ENCODE measurements around the gene SAPCD2.

- no peak for TF ChIP-seq RXRA (IDR thresholded peaks at IDR 0.05; ENCODE audit: insufficient read depth, low read depth, low read length)
- TF ChIP-seq POLR2AphosphoS5 (IDR thresholded peaks at IDR 0.05; ENCODE audit: low read depth, low read length): no peak
- no peak for TF ChIP-seq EP300 (IDR thresholded peaks at IDR 0.05; ENCODE audit: borderline replicate concordance in 1 of 2, low read depth in 2 of 2, low read length in 2 of 2)
- no peak for TF ChIP-seq CTCF (IDR thresholded peaks at IDR 0.05; ENCODE audit: control extremely low read depth in 1 of 3, insufficient read depth in 1 of 3, low read depth in 1 of 3, low read length in 3 of 3)
Measured at GRCh38 chr9:137041124-137041523, 29.2 kb downstream of the SAPCD2 start.
